ENCODE measurements around the gene DOCK9. TPM values are rescaled to one million over a fixed set of nuclear protein-coding genes. Genes with fewer than 3 reads are reported as not detected.

Gene DOCK9, protein sequence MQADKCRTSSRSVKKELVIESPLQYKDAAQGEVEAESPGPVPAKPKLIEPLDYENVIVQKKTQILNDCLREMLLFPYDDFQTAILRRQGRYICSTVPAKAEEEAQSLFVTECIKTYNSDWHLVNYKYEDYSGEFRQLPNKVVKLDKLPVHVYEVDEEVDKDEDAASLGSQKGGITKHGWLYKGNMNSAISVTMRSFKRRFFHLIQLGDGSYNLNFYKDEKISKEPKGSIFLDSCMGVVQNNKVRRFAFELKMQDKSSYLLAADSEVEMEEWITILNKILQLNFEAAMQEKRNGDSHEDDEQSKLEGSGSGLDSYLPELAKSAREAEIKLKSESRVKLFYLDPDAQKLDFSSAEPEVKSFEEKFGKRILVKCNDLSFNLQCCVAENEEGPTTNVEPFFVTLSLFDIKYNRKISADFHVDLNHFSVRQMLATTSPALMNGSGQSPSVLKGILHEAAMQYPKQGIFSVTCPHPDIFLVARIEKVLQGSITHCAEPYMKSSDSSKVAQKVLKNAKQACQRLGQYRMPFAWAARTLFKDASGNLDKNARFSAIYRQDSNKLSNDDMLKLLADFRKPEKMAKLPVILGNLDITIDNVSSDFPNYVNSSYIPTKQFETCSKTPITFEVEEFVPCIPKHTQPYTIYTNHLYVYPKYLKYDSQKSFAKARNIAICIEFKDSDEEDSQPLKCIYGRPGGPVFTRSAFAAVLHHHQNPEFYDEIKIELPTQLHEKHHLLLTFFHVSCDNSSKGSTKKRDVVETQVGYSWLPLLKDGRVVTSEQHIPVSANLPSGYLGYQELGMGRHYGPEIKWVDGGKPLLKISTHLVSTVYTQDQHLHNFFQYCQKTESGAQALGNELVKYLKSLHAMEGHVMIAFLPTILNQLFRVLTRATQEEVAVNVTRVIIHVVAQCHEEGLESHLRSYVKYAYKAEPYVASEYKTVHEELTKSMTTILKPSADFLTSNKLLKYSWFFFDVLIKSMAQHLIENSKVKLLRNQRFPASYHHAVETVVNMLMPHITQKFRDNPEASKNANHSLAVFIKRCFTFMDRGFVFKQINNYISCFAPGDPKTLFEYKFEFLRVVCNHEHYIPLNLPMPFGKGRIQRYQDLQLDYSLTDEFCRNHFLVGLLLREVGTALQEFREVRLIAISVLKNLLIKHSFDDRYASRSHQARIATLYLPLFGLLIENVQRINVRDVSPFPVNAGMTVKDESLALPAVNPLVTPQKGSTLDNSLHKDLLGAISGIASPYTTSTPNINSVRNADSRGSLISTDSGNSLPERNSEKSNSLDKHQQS (N-terminal part only)
- total RNA-seq (2022; extraction: Qiagen RNA extraction), result 21.8 to 30.3 TPM (median 25.0 TPM) in 5 replicates

DNA sequence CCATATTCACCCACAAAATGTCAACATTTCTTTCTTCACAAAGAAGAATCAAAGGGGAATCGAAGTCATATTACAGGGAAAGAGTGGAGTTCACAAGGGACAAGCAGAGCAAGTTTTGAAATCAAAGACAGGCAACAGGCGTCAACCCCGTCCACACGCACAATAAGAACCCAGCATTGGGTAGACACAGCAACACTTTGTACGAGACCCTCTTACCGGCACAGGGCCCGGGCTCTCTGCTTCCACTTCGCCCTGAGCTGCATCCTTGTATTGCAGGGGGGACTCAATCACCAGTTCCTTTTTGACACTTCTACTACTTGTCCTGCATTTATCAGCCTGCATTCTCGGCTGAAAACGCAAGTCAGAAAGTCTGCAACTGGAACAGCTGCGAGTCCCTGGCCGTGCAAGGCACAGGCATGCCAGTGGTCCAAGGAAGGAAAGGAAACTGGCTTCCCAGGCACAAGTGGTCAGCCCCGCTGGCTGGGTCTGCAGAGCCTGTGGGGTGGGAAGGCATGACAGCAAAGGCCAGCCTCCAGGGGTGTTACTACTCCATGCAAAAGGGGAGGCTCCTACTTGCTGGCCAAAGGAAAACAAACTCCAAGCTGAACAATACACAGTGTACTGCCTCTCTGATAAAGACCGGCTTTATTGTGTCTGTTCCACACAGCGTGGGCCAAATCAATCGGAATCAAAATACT is at the start of gene DOCK9:
Gene DOCK9 (minus strand): TSS at position 497 of the 698 bp plus-strand sequence. CDS start 155 bp downstream, at position 342.

DNA sequence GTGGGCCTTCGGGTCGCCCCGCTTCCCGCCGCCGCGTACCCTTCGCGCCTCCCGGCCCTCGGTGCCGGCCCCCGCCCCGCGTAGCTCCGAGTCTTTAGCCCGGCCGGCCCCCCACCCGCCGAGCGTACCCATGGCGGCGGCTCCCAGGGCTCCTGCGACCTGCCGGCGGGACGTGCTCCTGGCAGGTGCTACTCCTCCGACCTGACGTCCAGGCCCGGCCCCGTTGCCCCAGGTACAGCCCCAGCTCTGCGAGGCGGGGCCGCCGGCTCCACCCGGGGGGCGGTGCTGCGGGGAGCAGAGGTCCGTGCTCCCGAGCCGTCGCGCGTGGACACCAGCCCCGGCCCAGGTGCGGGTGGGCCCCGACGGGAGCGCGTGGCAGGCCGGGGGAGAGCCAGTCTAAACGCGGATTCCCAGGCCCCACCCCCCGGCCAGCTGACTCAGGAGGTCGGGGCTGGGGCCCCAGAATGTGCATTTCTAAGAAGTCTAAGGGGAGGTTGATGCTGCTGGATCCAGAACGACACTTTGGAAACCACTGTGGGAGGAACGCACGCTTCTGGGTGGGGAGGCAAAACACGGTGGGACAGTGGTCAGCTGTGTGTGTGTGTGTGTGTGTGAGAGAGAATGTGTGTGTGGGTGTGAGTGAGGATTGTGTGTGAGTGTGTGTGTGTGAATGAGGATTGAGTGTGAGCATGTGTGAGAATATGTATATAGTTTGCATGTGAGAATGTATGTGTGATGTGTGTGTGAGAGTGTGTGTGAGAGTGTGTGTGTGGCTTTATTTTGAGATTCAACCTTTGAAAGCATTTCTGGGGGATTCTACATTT is 225.2 kb downstream of the DOCK9 start, which contains the start of gene SLC15A1:
Gene SLC15A1 (minus strand): TSS at position 206 of the 824 bp plus-strand sequence. CDS start 74 bp downstream, at position 132.

Other genes starting within 250 kb of the DOCK9 start
- gene SLC15A1, start 225.4 kb downstream of the DOCK9 start, total RNA-seq (2022; extraction: Qiagen RNA extraction), result 0.02 to 0.09 TPM (median 0.03 TPM) in 4 of 5 replicates, not detected in the other
- 61.5 to 65.8 TPM (median 64.6 TPM) in 5 replicates for gene UBAC2, start 222.8 kb upstream of the DOCK9 start, total RNA-seq (2022; extraction: Qiagen RNA extraction)